HCT116 (cell line): Measurements from ENCODE around the gene MAML3. TPM values are rescaled to one million over a fixed set of nuclear protein-coding genes. Genes with fewer than 3 reads are reported as not detected.

Experiments used
- ATAC-seq: fragments of 200-7000 bp; cut with Tn5 transposase; 2 replicates; pipeline ENCODE4 v1.9.1; 2020; ENCODE audit warnings: mild to moderate bottlenecking, moderate library complexity
- BruUV-seq: library from RNA; stranded (reverse); fragments of 400-500 nt; replicated peaks from 2 replicates; lab custom pipeline; 2021; lab: Mats Ljungman, UMichigan
- CTCF ChIA-PET: fragments of 300-600 bp; sonication (Branson Sonifier 250); formaldehyde crosslinking; loops from one replicate; lab custom pipeline; 2021; ENCODE audit warnings: antibody characterized with exemption; lab: Charles Lee
- POLR2A ChIA-PET: fragments of 300-600, 350-600 bp; sonication (Branson Sonifier 250); formaldehyde crosslinking; loops from one replicate; lab custom pipeline; 2021; ENCODE audit warnings: antibody characterized with exemption; lab: Charles Lee
- RAD21 ChIA-PET, 2 experiments: fragments of 300-600 bp; sonication (Branson Sonifier 250); formaldehyde crosslinking; loops; one replicate each; lab custom pipeline; 2023; ENCODE audit warnings: low total read pairs in 2 of 2; ENCODE audit not compliant: uncharacterized antibody in 2 of 2, unreplicated experiment in 2 of 2, low non-redundant PET in 1 of 2; lab: Charles Lee
- DNase-seq: peaks from one replicate; pipeline ENCODE4 v3.0.0-alpha.2; 2010; ENCODE audit warnings: low read depth, low spot score
- H2AFZ ChIP-seq: fragments of 200-600 bp; shearing (Covaris generic), sonication (generic); 2 replicates; pipeline ENCODE4 v1.6.1; 2017; ENCODE audit warnings: low read depth, mixed run types, mixed read lengths, antibody characterized with exemption, low read length; ENCODE audit not compliant: poor library complexity, severe bottlenecking
- H3K27ac ChIP-seq: 2 replicates; pipeline ENCODE4 v1.5.1; 2012; ENCODE audit warnings: low read depth, low read length
- H3K27me3 ChIP-seq: fragments of 200-600 bp; sonication (generic); 2 replicates; pipeline ENCODE4 v1.6.1; 2016; ENCODE audit warnings: mixed run types, low read length, mixed read lengths; ENCODE audit not compliant: insufficient read depth
- H3K36me3 ChIP-seq, 2 experiments: fragments of 200-500 bp in 1 of 2; fragments of 200-600 bp in 1 of 2; sonication (Bioruptor generic) in 1 of 2; sonication (generic) in 1 of 2; 2 replicates each; pipeline versions ENCODE4 v1.5.1 to v1.6.1; 2014 to 2016; ENCODE audit warnings: low read length in 2 of 2, inconsistent platforms in 1 of 2, mixed read lengths in 1 of 2, mixed run types in 1 of 2; ENCODE audit not compliant: insufficient read depth in 2 of 2, control insufficient read depth in 1 of 2
- H3K4me1 ChIP-seq, 2 experiments: fragments of 200-600 bp in 1 of 2; sonication (generic) in 1 of 2; 2 replicates each; pipeline versions ENCODE4 v1.5.1 to v1.6.1; 2012 to 2017; ENCODE audit warnings: low read length in 2 of 2, inconsistent platforms in 1 of 2, mild to moderate bottlenecking in 1 of 2, mixed read lengths in 1 of 2, mixed run types in 1 of 2, moderate library complexity in 1 of 2; ENCODE audit not compliant: insufficient read depth in 2 of 2, control insufficient read depth in 1 of 2
- H3K4me2 ChIP-seq: fragments of 200-600 bp; sonication (generic); 2 replicates; pipeline ENCODE4 v1.6.1; 2017; ENCODE audit warnings: mixed run types, low read length, mixed read lengths
- H3K4me3 ChIP-seq, 2 experiments: fragments of 200-600 bp in 1 of 2; sonication (generic) in 1 of 2; replicated peaks in 1 of 2; 2 replicates each; pipeline ENCODE4 v1.5.1; 2011 to 2016; ENCODE audit warnings: low read length in 2 of 2, control low read depth in 1 of 2, low read depth in 1 of 2, mild to moderate bottlenecking in 1 of 2, mixed read lengths in 1 of 2, mixed run types in 1 of 2
- H3K79me2 ChIP-seq: fragments of 200-600 bp; sonication (generic); 2 replicates; pipeline ENCODE4 v1.6.1; 2017; ENCODE audit warnings: mild to moderate bottlenecking, mixed run types, low read length, moderate library complexity, mixed read lengths; ENCODE audit not compliant: insufficient read depth
- H3K9ac ChIP-seq: fragments of 200-600 bp; sonication (generic); 2 replicates; pipeline ENCODE4 v1.6.1; 2016; ENCODE audit warnings: low read length, mixed read lengths
- H3K9me2 ChIP-seq: fragments of 200-600 bp; sonication (generic), shearing (Covaris generic); 2 replicates; pipeline ENCODE4 v1.6.1; 2017; ENCODE audit warnings: mixed run types, mild to moderate bottlenecking, moderate library complexity; ENCODE audit not compliant: insufficient read depth
- H3K9me3 ChIP-seq, 2 experiments: fragments of 200-500 bp in 1 of 2; fragments of 200-600 bp in 1 of 2; sonication (Bioruptor generic) in 1 of 2; sonication (generic) in 1 of 2; 2 replicates each; pipeline ENCODE4 v1.6.1; 2014 to 2017; ENCODE audit warnings: low read length in 2 of 2, mixed read lengths in 2 of 2, inconsistent platforms in 1 of 2, low read depth in 1 of 2, mild to moderate bottlenecking in 1 of 2, mixed run types in 1 of 2, moderate library complexity in 1 of 2; ENCODE audit not compliant: control insufficient read depth in 1 of 2, insufficient read depth in 1 of 2
- H4K20me1 ChIP-seq: fragments of 200-600 bp; sonication (generic), shearing (Covaris generic); 2 replicates; pipeline ENCODE4 v1.6.1; 2017; ENCODE audit warnings: mixed run types, mild to moderate bottlenecking, moderate library complexity; ENCODE audit not compliant: insufficient read depth
- CBX3 ChIP-seq: IDR thresholded peaks from 2 replicates; pipeline ENCODE4 v1.6.1; 2012; ENCODE audit warnings: low read depth
- ELF1 ChIP-seq: IDR thresholded peaks from 2 replicates; pipeline ENCODE4 v1.6.1; 2012; ENCODE audit warnings: low read depth, borderline replicate concordance
- FOSL1 ChIP-seq: IDR thresholded peaks from 2 replicates; pipeline ENCODE4 v1.6.1; 2012; ENCODE audit warnings: low read depth
- JUND ChIP-seq: IDR thresholded peaks from 2 replicates; pipeline ENCODE4 v1.6.1; 2012
- SIN3A ChIP-seq: IDR thresholded peaks from 2 replicates; pipeline ENCODE4 v1.6.1; 2012; ENCODE audit warnings: low read depth
- TCF7L2 ChIP-seq: IDR thresholded peaks from 2 replicates; pipeline ENCODE4 v1.7.0; 2011; ENCODE audit warnings: borderline replicate concordance, inconsistent platforms; ENCODE audit not compliant: insufficient read depth, insufficient read length; ENCODE audit errors: extremely low read depth
- YY1 ChIP-seq: IDR thresholded peaks from 2 replicates; pipeline ENCODE4 v1.6.1; 2011; ENCODE audit warnings: low read length, low read depth, moderate library complexity, mild to moderate bottlenecking; ENCODE audit not compliant: insufficient replicate concordance; ENCODE audit errors: extremely low read depth
- ZFX ChIP-seq: fragments of 450-650 bp; IDR thresholded peaks from 2 replicates; pipeline ENCODE4 v1.6.1; 2017
- intact Hi-C: fragments of 100-400 bp; cut with micrococcal nuclease; formaldehyde crosslinking; loops from 2 replicates; pipeline ENCODE4 v1.10.0; 2022
- total RNA-seq: library from RNA; stranded (reverse); gene quantifications from one replicate; pipeline ENCODE4 v1.2.1, GENCODE V29; 2021; ENCODE audit not compliant: unreplicated experiment
- TF ChIP-seq, protein P1 (sequence below), 3 experiments: fragments of 200-600 bp in 1 of 3; sonication (generic) in 1 of 3; IDR thresholded peaks in 2 of 3; conservative IDR thresholded peaks in 1 of 3; 2 replicates each; pipeline ENCODE4 v1.5.1; 2012 to 2017; ENCODE audit warnings: low read depth in 2 of 3, low read length in 2 of 3, antibody characterized with exemption in 1 of 3, borderline replicate concordance in 1 of 3, control low read depth in 1 of 3, mild to moderate bottlenecking in 1 of 3, mixed read lengths in 1 of 3, mixed run types in 1 of 3, moderate library complexity in 1 of 3; ENCODE audit not compliant: insufficient read depth in 1 of 3

Gene MAML3
- total RNA-seq, 1 experiment from 2014 or later = 3.1 TPM

DNA sequence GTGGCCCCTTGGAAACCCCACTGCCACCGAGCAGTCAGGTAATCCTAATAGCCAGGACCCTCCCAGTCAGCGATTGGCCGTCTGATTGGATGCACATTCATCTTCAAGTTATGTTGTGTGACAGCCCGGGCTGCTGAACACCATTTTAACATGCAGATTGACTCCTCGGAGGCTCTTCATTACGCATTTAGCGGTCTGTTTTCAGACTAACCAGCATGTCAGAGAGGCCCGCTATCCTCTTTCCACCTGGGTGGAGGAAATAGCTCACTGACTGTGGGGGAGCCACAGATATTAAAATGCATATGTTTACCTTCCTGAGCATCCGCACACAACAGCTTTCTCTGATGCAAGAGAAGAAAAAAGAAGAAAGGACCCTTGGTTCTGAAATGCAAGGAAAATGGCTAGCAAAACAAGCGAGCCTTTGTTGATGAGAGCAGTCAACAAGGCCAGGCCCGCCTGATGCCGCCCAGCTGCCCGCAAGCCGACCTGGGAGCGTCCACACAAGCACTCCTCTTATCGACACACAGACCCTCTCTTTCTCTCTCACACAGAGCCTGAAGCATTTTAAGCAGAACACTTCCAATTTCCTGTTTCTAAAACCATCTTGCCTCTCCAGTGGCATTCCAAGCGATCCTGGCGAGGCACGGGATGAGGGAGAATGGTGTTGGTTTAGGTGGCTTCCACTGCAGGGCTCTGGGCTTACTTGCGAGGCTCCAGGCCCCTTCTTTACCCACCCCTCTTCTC, 370.1 kb downstream of the MAML3 start (continued):
- TF ChIP-seq, protein P1, sequence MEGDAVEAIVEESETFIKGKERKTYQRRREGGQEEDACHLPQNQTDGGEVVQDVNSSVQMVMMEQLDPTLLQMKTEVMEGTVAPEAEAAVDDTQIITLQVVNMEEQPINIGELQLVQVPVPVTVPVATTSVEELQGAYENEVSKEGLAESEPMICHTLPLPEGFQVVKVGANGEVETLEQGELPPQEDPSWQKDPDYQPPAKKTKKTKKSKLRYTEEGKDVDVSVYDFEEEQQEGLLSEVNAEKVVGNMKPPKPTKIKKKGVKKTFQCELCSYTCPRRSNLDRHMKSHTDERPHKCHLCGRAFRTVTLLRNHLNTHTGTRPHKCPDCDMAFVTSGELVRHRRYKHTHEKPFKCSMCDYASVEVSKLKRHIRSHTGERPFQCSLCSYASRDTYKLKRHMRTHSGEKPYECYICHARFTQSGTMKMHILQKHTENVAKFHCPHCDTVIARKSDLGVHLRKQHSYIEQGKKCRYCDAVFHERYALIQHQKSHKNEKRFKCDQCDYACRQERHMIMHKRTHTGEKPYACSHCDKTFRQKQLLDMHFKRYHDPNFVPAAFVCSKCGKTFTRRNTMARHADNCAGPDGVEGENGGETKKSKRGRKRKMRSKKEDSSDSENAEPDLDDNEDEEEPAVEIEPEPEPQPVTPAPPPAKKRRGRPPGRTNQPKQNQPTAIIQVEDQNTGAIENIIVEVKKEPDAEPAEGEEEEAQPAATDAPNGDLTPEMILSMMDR (IDR thresholded peaks at IDR 0.05 in 2 of 3, conservative IDR thresholded peaks at IDR 0.05 in 1 of 3; ENCODE audit: borderline replicate concordance in 1 of 3, insufficient read depth in 1 of 3, low read depth in 2 of 3, low read length in 2 of 3) = no peak
- TF ChIP-seq CBX3 (no peak), SIN3A (no peak)

DNA sequence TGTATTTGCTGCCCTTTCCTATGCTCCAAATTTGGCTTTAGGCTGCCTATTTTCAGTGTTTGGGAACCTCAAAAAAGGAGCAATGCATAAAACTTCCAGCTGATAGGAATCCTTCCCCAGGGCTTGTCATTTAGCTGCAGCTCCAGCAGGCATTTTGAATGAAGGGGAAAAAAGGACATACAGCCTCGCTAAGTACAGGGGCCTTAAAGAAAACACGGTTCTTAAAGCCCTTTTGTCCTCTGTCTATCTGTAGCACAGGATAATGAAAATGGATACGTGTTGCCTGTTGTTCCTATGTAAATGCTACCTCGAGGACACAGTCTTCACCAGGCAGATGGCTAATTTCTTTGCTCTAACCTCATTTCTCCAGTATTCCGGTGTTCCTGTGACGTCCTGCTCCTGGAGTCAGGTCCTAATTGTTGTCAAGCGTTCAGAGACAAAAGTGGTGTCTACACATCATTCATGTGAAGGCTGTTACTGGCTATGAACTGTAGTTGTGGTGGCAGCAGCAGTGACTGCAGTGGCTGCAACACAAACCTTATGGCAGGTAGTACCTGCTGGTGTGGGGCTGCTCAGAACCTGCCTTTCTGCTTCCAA, 371.0 kb downstream of the MAML3 start:
- no TSS peak for BruUV-seq
- H3K4me3 ChIP-seq = no peak overlapping the region
- H3K9ac ChIP-seq = no peak overlapping the region
- TF ChIP-seq ELF1 (no peak), JUND (no peak), ZFX (no peak), TCF7L2 (no peak), FOSL1 (no peak), YY1 (no peak), CBX3 (no peak)
- RAD21 ChIA-PET = no interaction called here
- no peak overlapping the region for H2AFZ ChIP-seq
- POLR2A ChIA-PET = no interaction called here
- ATAC-seq (no peak), DNase-seq (no peak)
- intact Hi-C loops = no loop called here
- no peaks in the 10 kb centered on the region for H3K4me1 ChIP-seq
- H3K27ac ChIP-seq = no peak overlapping the region
- H4K20me1 ChIP-seq = no peaks in the 10 kb centered on the region
- no peaks in the 10 kb centered on the region for H3K9me3 ChIP-seq
- no peak overlapping the region for H3K4me2 ChIP-seq
- H3K9me2 ChIP-seq = no peaks in the 10 kb centered on the region
- H3K27me3 ChIP-seq = no peaks in the 10 kb centered on the region
- CTCF ChIA-PET = no interaction called here
- no peaks in the 10 kb centered on the region for H3K36me3 ChIP-seq
- no peaks in the 10 kb centered on the region for H3K79me2 ChIP-seq
